ENCODE measurements around the gene ENGASE.

ENGASE gene

DNA sequence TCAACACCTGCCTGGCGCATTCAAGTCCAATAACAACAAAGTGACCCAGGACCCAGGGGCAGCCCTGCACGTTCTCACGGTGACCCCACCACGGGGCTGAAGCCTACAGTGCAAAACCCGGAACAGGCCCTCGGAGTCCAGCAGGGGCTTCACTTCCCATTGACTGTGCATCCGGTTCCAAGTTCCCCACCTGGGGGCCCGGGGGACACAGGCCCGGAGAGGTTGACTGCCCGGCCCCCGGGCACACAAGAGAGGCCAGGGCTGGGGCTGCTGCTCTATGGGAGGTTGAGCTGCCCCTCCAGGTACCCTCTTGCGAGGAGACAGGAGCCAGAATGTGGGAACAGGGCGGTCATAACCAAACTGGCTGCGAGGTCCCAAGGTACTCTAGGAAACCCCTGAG, 31.3 kb downstream of the ENGASE start:
- H2AFZ ChIP-seq (ENCODE audit: low read length): no peak overlapping the region
- no peak overlapping the region for H3K4me2 ChIP-seq (ENCODE audit: low read length)
- H3K9ac ChIP-seq (ENCODE audit: low read length): no peak overlapping the region
- H3K9me3 ChIP-seq (ENCODE audit: low read length): no peaks in the 10 kb centered on the region
- no peaks in the 10 kb centered on the region for H3F3A ChIP-seq (ENCODE audit: insufficient read depth, low read length)
- H3K27me3 ChIP-seq (ENCODE audit: insufficient read depth, low read length): peaks cover 5% of the 10 kb centered on the region; the same call in 1 of the 2 replicates
- H3K9me2 ChIP-seq (ENCODE audit: low read depth, low read length): no peaks in the 10 kb centered on the region
- H4K20me1 ChIP-seq (ENCODE audit: insufficient read depth, low read length): no peaks in the 10 kb centered on the region
- no peaks in the 10 kb centered on the region for H3K36me3 ChIP-seq (ENCODE audit: insufficient read depth, low read length)
- no peak overlapping the region for H3K4me3 ChIP-seq (ENCODE audit: low read depth, low read length, poor library complexity, severe bottlenecking)
- H3K27ac ChIP-seq (ENCODE audit: low read depth, low read length, poor library complexity, severe bottlenecking): no peak overlapping the region
- TF ChIP-seq, protein P1, sequence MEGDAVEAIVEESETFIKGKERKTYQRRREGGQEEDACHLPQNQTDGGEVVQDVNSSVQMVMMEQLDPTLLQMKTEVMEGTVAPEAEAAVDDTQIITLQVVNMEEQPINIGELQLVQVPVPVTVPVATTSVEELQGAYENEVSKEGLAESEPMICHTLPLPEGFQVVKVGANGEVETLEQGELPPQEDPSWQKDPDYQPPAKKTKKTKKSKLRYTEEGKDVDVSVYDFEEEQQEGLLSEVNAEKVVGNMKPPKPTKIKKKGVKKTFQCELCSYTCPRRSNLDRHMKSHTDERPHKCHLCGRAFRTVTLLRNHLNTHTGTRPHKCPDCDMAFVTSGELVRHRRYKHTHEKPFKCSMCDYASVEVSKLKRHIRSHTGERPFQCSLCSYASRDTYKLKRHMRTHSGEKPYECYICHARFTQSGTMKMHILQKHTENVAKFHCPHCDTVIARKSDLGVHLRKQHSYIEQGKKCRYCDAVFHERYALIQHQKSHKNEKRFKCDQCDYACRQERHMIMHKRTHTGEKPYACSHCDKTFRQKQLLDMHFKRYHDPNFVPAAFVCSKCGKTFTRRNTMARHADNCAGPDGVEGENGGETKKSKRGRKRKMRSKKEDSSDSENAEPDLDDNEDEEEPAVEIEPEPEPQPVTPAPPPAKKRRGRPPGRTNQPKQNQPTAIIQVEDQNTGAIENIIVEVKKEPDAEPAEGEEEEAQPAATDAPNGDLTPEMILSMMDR (IDR thresholded peaks at IDR 0.05; ENCODE audit: low read length): no peak
- TF ChIP-seq EZH2 (IDR thresholded peaks at IDR 0.05; ENCODE audit: borderline replicate concordance, low read length): no peak
- H3K79me2 ChIP-seq (ENCODE audit: insufficient read depth, low read length): no peaks in the 10 kb centered on the region
- H3K4me1 ChIP-seq (ENCODE audit: insufficient read depth, low read length, severe bottlenecking): no peaks in the 10 kb centered on the region

GRCh38 chr17:79106958-79107357, 32.3 kb downstream of the ENGASE start:
- TF ChIP-seq, protein P1 (IDR thresholded peaks at IDR 0.05; ENCODE audit: low read length): no peak
- no peak for TF ChIP-seq EZH2 (IDR thresholded peaks at IDR 0.05; ENCODE audit: borderline replicate concordance, low read length)
- H4K20me1 ChIP-seq (ENCODE audit: insufficient read depth, low read length): no peaks in the 10 kb centered on the region
- H3K9ac ChIP-seq (ENCODE audit: low read length): no peak overlapping the region
- no peaks in the 10 kb centered on the region for H3K9me3 ChIP-seq (ENCODE audit: low read length)
- no peak overlapping the region for H3K27ac ChIP-seq (ENCODE audit: low read depth, low read length, poor library complexity, severe bottlenecking)
- H3K4me3 ChIP-seq (ENCODE audit: low read depth, low read length, poor library complexity, severe bottlenecking): no peak overlapping the region
- no peaks in the 10 kb centered on the region for H3K9me2 ChIP-seq (ENCODE audit: low read depth, low read length)
- no peak overlapping the region for H3K4me2 ChIP-seq (ENCODE audit: low read length)
- no peak overlapping the region for H2AFZ ChIP-seq (ENCODE audit: low read length)
- peaks cover 5% of the 10 kb centered on the region; the same call in 1 of the 2 replicates for H3K27me3 ChIP-seq (ENCODE audit: insufficient read depth, low read length)
- no peaks in the 10 kb centered on the region for H3K79me2 ChIP-seq (ENCODE audit: insufficient read depth, low read length)
- no peaks in the 10 kb centered on the region for H3K36me3 ChIP-seq (ENCODE audit: insufficient read depth, low read length)
- no peaks in the 10 kb centered on the region for H3K4me1 ChIP-seq (ENCODE audit: insufficient read depth, low read length, severe bottlenecking)
- H3F3A ChIP-seq (ENCODE audit: insufficient read depth, low read length): no peaks in the 10 kb centered on the region

DNA sequence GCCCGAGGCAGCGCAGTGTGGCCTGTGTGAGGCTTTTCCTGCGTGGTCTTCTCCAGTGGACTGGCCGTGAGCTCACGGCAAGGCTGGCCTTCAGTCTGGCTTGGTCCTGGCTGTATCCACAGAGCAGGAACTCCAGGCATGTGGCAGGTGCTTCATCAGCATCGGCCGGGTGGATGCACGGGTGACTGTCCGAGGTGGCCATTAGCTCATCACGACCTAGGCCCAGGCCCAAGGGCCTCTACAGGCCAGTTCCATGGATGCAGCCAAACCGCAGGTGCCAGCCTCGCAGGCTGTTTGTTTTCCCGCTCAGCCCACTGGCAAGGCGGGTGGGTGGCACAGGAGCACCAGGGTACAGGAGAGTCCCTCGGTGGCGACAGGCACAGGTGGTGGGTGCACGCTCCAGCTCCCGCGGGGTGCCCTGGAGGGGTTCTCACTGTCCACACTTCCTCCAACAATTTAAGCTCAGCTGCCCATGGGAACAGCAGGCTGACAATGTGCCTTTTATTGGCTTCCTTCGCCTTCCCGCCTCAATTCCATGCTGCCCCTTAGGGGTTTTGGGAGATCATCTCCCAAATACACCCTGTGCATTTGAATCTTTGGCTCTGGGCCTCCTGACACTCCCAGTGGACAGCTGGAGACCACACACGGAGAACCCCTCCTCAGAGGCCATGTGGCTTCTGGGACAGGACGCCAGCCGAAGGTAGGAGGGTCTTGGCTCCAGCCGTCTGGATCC, 33.0 kb downstream of the ENGASE start:
- Histone ChIP-seq H3K79me2 (ENCODE audit: insufficient read depth, low read length) (no peaks in the 10 kb centered on the region), H4K20me1 (ENCODE audit: insufficient read depth, low read length) (no peaks in the 10 kb centered on the region), H3K9ac (ENCODE audit: low read length) (no peak overlapping the region), H3K27me3 (ENCODE audit: insufficient read depth, low read length) (peaks cover 5% of the 10 kb centered on the region; the same call in 1 of the 2 replicates), H3K4me1 (ENCODE audit: insufficient read depth, low read length, severe bottlenecking) (no peaks in the 10 kb centered on the region), H3K27ac (ENCODE audit: low read depth, low read length, poor library complexity, severe bottlenecking) (no peak overlapping the region), H3K9me2 (ENCODE audit: low read depth, low read length) (no peaks in the 10 kb centered on the region), H2AFZ (ENCODE audit: low read length) (no peak overlapping the region), H3K9me3 (ENCODE audit: low read length) (no peaks in the 10 kb centered on the region), H3K36me3 (ENCODE audit: insufficient read depth, low read length) (no peaks in the 10 kb centered on the region), H3F3A (ENCODE audit: insufficient read depth, low read length) (no peaks in the 10 kb centered on the region), H3K4me3 (ENCODE audit: low read depth, low read length, poor library complexity, severe bottlenecking) (no peak overlapping the region), H3K4me2 (ENCODE audit: low read length) (no peak overlapping the region)
- TF ChIP-seq, protein P1 (IDR thresholded peaks at IDR 0.05; ENCODE audit: low read length): no peak
- TF ChIP-seq EZH2 (IDR thresholded peaks at IDR 0.05; ENCODE audit: borderline replicate concordance, low read length): no peak

Data from OCI-LY1 (cell line).